Head of caudate nucleus (tissue), 42 donors: ENCODE data around the gene TMEM18.
A peak's percentile ranks its signal among the peaks of the same experiment; 100 is the strongest.
"Not testable (repeated sequence)": the region's sequence is repeated elsewhere in the genome, so short reads cannot be mapped to it uniquely, and the experiment has no call there.

Source experiments
- DNase-seq, 42 donors: peaks; one replicate each; pipeline versions ENCODE4 v3.0.0 to v3.0.0-alpha.2; 2020 to 2021; ENCODE audit warnings: mixed read lengths in 7 of 42
- intact Hi-C: fragments of 100-400 bp; cut with DNase I; formaldehyde crosslinking; loops from one replicate; pipeline ENCODE4 v1.15.0; 2022

Gene TMEM18

DNA sequence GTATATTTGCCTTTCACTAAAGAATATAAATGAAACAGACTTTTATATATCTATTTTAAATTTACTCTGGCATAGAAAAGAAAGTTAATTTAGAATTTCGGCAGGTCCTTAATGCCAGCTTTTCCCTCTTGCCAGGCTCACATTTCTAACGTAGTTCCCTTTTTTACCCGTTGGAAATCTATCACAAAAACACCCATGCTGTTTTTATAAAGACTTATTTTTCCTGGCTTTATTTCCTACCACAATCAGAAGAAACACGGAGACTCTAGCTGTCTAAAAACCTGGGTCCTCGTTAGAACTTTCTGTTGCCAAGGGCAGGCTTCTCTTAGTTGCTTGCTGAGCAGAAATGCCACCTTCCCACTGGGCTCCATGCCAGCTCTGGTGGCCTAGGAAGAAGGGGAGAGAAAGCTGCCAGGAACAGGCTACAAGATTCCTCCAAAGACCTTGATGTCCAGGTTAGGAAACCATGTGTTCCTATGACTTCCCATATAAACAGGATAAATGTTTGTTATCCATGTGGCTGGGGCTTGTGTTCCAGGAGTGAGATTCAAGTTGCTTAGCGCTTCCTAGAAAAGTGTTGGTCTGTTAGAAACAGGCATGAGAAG, 17.8 kb upstream of the TMEM18 start:
- DNase-seq = peak in 2 of 42 donors; percentile 19 to 49
- intact Hi-C loops = no loop called here

DNA sequence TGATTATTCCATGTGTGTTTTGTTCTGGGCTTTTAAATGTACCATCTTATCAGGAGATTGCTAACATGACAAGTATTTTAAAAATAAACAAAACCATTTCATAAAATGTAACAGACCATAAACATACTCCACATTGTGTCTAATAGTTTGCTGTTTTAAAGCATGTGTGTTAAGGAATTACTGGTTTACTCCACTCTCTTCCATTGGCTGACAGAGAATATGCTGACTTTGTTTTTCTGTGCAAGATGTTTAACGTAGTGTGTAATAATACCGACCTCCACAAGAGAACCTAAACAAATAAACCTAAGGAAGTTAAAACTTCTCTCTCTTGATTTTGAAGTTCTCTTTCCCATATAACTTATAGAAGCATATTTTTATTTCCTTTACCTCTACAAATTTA, 17.0 kb upstream of the TMEM18 start:
- DNase-seq = no peak
- intact Hi-C loops = no loop called here

GRCh38 chr2:693606-694005, 16.4 kb upstream of the TMEM18 start:
- DNase-seq = no peak
- intact Hi-C loops = no loop called here

DNA sequence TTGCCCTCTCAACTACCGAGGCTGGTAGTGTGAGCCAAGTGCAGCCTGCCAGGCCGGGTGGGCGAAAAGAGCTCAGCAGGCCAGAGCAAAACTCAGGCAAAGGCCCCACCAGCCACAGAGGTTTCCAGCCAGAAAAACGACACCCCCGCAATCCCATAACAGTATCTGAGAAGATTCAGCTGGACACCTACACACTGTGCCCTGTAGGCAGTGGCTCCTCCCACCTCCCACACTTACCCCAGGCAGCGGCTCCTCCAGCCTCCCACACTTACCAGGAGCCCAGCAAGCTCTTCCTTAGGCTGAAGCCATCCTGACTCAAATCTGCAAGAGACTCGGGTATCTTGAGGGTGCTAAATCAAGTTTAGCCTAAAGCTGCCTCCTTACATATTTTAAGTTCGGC, 15.6 kb upstream of the TMEM18 start:
- peak in 25 of 42 donors; percentile 12 to 82 (median 57) for DNase-seq
- intact Hi-C loops = no loop called here

DNA sequence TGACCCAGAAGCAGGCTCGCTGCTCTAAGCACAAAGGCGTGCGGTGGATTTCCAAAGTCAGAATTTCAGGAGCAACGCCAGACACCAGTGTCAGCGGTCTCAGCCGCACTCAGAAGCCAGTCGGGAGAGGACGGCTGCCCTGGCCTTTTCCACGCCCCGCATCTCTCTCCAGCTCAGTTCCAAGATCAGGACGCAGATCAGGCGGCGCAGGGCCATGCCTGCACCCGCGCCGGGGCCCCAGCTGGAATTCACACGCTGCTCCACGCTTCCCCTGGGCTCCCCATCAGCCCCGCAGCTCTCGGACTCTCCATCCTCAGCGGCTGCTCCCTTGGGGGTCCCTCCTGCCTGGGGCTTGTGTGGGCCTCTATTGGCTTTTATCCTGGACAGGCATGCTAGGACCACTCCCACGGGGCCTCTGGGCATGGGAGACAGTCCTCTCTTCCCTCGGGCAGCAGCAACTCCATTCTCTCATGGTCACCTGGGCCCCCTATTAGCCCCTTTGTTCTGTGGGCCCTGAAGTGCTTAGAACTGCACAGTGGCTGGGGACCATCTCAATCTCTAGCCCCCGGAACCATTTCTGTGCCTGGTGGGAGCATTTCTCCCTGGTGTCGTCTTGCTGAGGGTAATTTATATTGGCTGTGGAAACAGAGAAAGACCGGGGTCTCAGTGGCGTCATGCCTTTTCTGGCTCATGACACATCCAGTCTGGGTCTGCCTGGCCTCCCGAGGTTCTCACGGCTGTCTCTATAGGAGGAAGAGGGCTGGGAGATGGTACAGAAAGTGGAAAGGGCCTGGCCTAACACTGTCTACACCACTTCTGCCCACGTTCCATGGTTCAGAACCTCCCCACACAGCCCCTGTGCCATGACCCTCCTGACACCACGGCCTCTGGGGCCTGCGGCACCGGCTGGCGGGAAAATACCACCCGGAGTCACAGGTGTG, 14.9 kb upstream of the TMEM18 start:
- intact Hi-C loops = no loop called here
- DNase-seq = no peak

DNA sequence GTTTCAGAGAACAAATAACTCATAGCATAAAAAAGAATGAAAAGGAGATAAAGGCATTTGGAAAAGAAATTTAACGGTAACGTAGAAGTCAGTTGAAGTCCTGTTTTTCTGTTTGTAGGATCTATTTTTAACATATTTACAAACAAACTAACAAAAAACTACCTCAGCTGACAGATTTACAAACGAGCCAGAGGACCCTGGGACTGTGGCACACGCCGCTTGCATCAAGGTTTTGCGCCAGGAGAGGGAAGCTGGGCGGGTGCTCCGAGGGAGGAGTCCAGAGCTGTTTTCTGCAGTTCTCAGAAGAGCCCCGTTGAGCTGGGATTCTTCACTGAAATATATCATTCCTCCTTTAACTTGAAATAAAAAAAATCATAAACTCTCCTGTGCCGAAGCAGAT, 13.6 kb upstream of the TMEM18 start:
- no peak for DNase-seq
- intact Hi-C loops = no loop called here

DNA sequence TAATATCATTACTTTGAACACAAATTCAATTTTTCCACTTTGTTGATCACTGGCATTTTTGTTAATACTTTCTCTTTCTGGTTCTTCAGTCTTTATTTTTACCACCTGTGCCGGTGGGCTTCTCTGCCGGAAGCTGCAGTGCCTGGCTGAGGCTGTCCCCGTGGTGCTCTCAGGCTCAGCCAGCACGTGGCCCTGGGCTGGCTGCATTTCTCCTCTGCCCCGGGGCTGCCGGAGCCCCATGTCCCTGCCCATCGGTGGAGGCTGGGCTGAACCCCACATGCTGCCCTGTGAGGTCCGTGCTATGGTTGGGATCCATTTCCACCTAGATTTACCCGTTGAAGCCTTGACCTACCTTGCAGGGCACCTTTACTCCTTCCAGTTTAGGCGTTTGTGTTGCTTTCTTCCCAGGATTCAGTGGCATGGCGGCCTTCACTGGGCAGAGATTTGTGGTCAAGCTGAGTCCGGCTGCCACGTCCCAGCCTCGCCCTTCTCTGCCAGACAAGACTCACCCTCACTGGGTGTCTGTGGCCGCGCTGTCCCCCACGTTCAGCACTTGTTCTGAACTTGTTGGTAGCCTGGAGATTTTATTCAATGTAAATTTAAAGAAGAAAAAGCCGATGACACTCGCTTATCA, 12.8 kb upstream of the TMEM18 start:
- DNase-seq = no peak
- intact Hi-C loops = no loop called here

- intact Hi-C loops = no loop called here
- DNase-seq = no peak
These were observed 12.0 kb upstream of the TMEM18 start for GRCh38 chr2:689237-689636.

GRCh38 chr2:688504-689076, 11.4 kb upstream of the TMEM18 start:
- no peak for DNase-seq
- intact Hi-C loops = no loop called here

DNA sequence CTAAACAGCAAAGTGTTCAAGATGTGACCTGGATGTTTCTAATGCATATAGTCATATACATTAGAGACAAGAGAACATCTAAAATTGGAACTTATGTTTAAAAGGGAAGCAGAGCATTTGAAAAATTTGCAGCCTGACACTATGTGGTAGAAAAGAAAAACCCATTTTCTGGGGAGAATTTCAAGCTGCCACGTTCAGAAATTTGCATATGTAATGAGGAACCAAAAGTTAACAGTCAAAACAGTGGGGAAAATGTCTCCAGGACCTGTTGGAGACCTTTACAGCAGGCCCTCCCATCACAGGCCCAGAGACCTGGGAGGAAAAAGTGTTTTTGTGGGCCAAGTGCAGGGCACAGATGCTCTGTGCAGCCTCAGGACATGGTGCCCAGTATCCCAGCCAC, 8.2 kb upstream of the TMEM18 start:
- intact Hi-C loops = no loop called here
- DNase-seq = no peak

GRCh38 chr2:684913-685312, 7.7 kb upstream of the TMEM18 start:
- intact Hi-C loops, DNase-seq: not testable (repeated sequence)

- no peak for DNase-seq
- intact Hi-C loops = no loop called here
These were observed 5.0 kb upstream of the TMEM18 start for GRCh38 chr2:682226-682625.

GRCh38 chr2:681312-681711, 4.1 kb upstream of the TMEM18 start:
- no peak for DNase-seq
- intact Hi-C loops = no loop called here

GRCh38 chr2:680496-680895, 3.3 kb upstream of the TMEM18 start:
- intact Hi-C loops = no loop called here
- no peak for DNase-seq

DNA sequence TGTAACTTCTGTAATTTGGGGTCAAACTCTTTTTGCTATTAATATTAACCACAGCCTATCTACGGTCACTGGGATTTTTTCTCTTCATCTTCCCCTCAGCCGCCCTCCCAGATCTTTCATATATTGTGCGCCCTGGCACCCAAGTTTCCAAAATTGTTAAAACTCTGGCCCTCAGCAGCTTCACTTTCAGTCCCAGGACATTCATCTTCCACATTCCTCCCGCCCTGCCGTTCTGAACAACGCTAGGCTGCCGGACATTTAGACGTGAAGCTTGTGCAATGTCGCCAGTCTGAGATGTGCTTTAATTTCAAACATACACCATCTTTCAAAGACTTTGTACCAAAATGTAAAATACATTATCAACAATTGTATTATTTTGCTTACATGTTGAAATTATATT, 1.8 kb upstream of the TMEM18 start:
- DNase-seq = no peak
- intact Hi-C loops = no loop called here

DNA sequence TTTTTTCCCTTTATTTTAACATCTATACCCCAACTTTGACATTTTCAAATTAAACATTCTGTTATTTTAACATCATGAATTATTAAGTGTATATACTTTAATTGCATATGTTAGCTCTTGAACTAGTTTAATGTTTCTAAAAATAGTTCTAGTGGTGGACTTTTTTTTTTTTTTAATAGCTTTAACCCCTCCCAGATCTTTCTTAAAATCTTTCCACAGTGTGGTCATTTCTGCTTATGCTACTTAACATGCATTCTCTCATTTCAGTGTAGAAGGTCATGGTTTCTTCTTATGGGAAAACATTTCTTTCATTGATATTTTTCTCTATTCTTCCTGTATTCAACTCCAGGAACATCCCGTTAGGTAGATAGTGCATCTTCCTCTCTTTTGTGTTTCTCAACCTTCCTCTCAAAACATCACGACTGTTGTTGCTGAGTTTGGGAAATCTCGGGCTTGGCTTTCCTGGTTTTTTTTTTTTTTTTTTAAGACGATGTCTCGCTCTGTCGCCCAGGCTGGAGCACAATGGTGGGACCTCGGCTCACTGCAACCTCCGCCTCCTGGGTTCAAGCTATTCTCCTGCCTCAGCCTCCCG, 849 bp upstream of the TMEM18 start:
- DNase-seq = no peak

GRCh38 chr2:676647-677055, 555 bp downstream of the TMEM18 start:
- intact Hi-C loops = no loop called here
- DNase-seq = peak; percentile 96 to 100 (median 99)

More for the DNA sequence above, 849 bp upstream of the TMEM18 start:
- intact Hi-C loops = no loop called here

- DNase-seq = peak in 37 of 42 donors; percentile 15 to 79 (median 54)
- intact Hi-C loops = no loop called here
These were observed 1.1 kb downstream of the TMEM18 start for GRCh38 chr2:675982-676646.

DNA sequence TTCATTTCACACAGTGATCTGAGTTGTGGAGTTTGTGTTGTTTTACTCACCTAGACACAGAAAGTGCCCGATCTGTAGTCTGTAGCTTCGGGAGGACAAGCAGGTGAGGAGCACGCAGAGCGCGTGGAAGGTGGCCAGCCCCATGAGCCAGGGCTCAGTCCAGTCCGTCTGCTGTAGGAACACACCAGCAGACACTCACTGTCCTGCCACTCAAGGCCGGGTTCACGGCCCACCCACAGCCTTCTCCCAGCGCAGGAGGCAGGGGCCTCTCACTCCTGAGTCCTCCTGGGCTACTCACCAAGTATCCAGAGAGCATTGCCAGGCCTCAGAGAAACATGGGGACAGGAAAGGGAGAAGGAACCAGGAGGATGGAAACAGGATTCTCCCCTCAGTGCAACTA, 1.7 kb downstream of the TMEM18 start:
- DNase-seq = peak in 1 of 42 donors; percentile 43
- intact Hi-C loops = no loop called here
